Activated CD8-positive, alpha-beta memory T cell treated with anti-CD3 and anti-CD28 coated beads, Interleukin-2, amount 10 ng/mL, durations not matched to agents 7 days and 5 days (primary cell): ENCODE results near the gene STK38L. TPM values are rescaled to one million over a fixed set of nuclear protein-coding genes. Genes with fewer than 3 reads are reported as not detected.

Experiments used
- ATAC-seq: fragments of 150-1000 bp; cut with Tn5 transposase; one replicate; pipeline ENCODE4 v1.10.0; 2021; ENCODE audit warnings: moderate library complexity
- CTCF ChIA-PET: fragments of 350-600 bp; sonication (Branson Sonifier 250); formaldehyde crosslinking; loops from one replicate; lab custom pipeline; 2021; ENCODE audit warnings: antibody characterized with exemption; lab: Charles Lee
- DNase-seq: peaks from one replicate; pipeline ENCODE4 v3.0.0-alpha.2; 2020
- H3K27ac Mint-ChIP-seq: one replicate; pipeline ENCODE4 v1.8.0; 2021; ENCODE audit warnings: mild to moderate bottlenecking, mixed read lengths
- H3K27me3 Mint-ChIP-seq: one replicate; pipeline ENCODE4 v1.8.0; 2021; ENCODE audit warnings: mixed read lengths
- H3K36me3 Mint-ChIP-seq: one replicate; pipeline ENCODE4 v1.8.0; 2021; ENCODE audit warnings: mild to moderate bottlenecking, mixed read lengths
- H3K4me1 Mint-ChIP-seq: one replicate; pipeline ENCODE4 v1.8.0; 2021; ENCODE audit warnings: mixed read lengths
- H3K4me3 Mint-ChIP-seq: one replicate; pipeline ENCODE4 v1.8.0; 2021; ENCODE audit warnings: mild to moderate bottlenecking, moderate library complexity, mixed read lengths
- H3K9me3 Mint-ChIP-seq: one replicate; pipeline ENCODE4 v1.8.0; 2022; ENCODE audit warnings: low read depth, mixed read lengths
- total RNA-seq, 2 experiments: library from RNA; stranded (reverse); gene quantifications; one replicate each; pipeline ENCODE4 v1.2.3, GENCODE V29; 2021

STK38L gene
- total RNA-seq = 10 to 100 TPM; 18.7 to 29.4 TPM

DNA sequence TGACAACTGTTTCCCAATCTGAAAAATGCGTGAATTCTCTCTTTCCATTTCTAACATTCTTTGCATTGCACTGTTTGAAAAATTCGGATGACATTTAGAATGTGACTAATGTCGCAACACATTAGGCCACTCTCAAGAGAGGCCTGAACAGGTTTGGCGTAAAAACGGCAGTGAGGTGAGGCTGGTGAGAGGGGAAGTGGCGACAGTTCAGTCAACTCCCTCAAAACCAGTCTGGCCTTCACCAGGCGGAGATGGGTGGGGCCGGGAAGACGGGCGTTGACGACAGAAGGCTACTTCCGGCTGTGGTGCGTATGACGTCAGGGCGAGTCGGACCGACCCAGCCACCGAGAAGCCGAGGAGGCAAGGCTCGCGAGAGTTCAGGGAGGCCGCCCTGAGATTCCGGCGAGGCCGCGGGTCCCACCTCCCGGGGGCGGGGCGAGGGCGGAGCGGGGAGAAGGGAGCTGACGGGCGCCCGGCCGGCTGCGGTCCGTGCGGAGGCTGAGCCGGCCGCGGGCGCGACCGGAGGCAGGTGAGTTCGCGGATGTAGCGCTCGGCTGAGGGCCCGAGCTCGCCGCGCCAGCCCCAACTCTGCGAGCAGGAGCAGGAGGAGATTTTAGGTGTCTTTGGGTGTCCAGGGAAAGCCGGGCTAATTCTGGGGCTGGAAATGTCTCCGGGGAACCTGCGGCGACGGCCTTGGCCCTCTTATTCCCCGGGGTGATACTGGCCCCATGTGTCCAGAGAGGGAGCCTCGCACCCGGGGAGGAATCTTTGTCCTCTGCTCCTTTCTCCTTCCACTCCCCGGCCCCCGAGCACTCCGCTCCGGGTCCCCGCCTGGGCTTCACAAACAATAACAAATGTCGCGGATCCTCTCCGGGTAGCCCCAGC, at the start of gene STK38L:
Gene STK38L, plus strand, starts transcription at position 483 of the 885 bp plus-strand sequence. CDS start 53,435 bp downstream, outside the sequence.
- Mint-ChIP-seq H3K9me3 (no peaks in the 10 kb centered on the region), H3K4me3 (peak within 1 kb of the TSS; percentile 98), H3K27me3 (no peaks in the 10 kb centered on the region), H3K27ac (peak within 1 kb of the TSS; percentile 96), H3K36me3 (peaks cover 5% of the 10 kb centered on the region), H3K4me1 (peaks cover 34% of the 10 kb centered on the region)
- peak; percentile 98 for ATAC-seq
- DNase-seq = peak; percentile 98
- CTCF ChIA-PET = interaction anchor here (1.0 to 1.6 kb wide), 5 partner anchors 9 to 221 kb away, joined by 3 to 8 read pairs (median 3); partner anchors contain the start of gene MED21

DNA sequence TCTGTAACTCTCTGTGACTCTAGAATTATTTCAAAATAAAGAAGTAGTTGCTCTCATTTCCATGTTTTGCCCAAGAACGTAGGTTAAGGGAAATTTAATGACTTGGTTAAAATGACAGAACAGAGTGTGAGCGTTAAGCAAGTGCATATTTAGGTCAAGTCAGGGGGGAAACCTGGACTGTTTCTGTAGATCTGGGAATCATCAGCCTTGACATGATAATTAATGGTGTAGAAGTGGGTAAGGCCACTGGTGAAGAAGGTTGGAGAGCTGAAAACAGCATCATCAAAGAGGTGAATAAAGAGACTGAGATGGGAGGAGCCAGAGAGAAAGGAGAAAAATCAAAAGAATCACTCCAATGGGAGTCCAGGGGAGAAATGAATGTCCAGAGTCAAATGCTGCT, 49.4 kb upstream of the STK38L start:
- Mint-ChIP-seq H3K4me1 (no peaks in the 10 kb centered on the region), H3K4me3 (no peak overlapping the region), H3K27me3 (no peaks in the 10 kb centered on the region), H3K9me3 (no peaks in the 10 kb centered on the region), H3K27ac (no peak overlapping the region), H3K36me3 (no peaks in the 10 kb centered on the region)
- CTCF ChIA-PET = no interaction called here
- no peak for ATAC-seq
- no peak for DNase-seq

- ATAC-seq (no peak), DNase-seq (no peak)
- no peaks in the 10 kb centered on the region for H3K27me3 Mint-ChIP-seq
- peaks cover 11% of the 10 kb centered on the region for H3K4me1 Mint-ChIP-seq
- H3K27ac Mint-ChIP-seq = no peak overlapping the region
- CTCF ChIA-PET = no interaction called here
- H3K9me3 Mint-ChIP-seq = no peaks in the 10 kb centered on the region
- H3K36me3 Mint-ChIP-seq = no peaks in the 10 kb centered on the region
- no peak overlapping the region for H3K4me3 Mint-ChIP-seq
Observed at GRCh38 chr12:27198036-27198435, 46.0 kb upstream of the STK38L start.

DNA sequence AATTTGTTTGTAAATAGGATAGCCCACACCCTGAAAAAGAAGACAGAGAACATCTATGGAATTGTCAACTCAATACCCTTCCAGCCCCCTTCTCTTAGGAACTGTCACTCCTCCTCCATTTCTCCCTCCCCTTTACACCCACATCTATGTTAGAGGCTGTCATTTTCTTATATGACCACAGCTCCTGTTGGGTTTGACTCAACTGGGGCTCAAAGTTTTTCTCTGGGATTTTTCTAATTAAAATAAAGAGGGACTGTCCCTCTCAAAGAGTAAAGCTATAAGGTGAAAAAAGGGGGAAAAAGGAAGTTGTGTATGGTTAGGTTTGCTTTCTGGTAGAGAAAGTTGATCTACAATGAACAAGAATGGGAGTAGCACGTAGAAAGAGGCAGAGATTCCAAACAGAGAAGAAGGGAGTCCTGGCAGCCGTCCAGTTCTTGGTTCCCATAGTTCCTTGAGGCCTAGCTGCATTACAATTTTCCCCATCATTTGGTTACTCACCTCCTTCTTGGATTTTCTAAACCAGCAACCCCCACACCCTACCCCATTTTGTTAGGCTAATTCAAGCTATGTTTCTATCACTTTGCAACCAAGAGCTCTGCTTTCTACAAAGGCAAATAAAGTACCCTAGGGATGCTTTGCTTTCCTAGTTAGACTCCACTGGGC, 44.3 kb upstream of the STK38L start:
- Mint-ChIP-seq H3K27me3 (no peaks in the 10 kb centered on the region), H3K4me1 (peaks cover 11% of the 10 kb centered on the region), H3K4me3 (no peak overlapping the region), H3K27ac (no peak overlapping the region), H3K36me3 (no peaks in the 10 kb centered on the region), H3K9me3 (no peaks in the 10 kb centered on the region)
- CTCF ChIA-PET = interaction anchor here (1.3 kb wide), 1 partner anchor 9 kb away, joined by 4 read pairs; no protein-coding TSS in a partner anchor
- ATAC-seq (no peak), DNase-seq (no peak)

GRCh38 chr12:27201169-27201568, 42.9 kb upstream of the STK38L start:
- no peak for ATAC-seq
- H3K27me3 Mint-ChIP-seq = no peaks in the 10 kb centered on the region
- H3K4me1 Mint-ChIP-seq = peaks cover 11% of the 10 kb centered on the region
- H3K27ac Mint-ChIP-seq = no peak overlapping the region
- H3K4me3 Mint-ChIP-seq = no peak overlapping the region
- CTCF ChIA-PET = interaction anchor here (1.3 kb wide), 1 partner anchor 10 kb away, joined by 4 read pairs; no protein-coding TSS in a partner anchor
- no peak for DNase-seq
- H3K9me3 Mint-ChIP-seq = no peaks in the 10 kb centered on the region
- no peaks in the 10 kb centered on the region for H3K36me3 Mint-ChIP-seq

- Mint-ChIP-seq H3K27ac (no peak overlapping the region), H3K36me3 (peaks cover 7% of the 10 kb centered on the region), H3K4me3 (no peak overlapping the region), H3K4me1 (peaks cover 27% of the 10 kb centered on the region), H3K9me3 (peaks cover 7% of the 10 kb centered on the region), H3K27me3 (no peaks in the 10 kb centered on the region)
- DNase-seq = no peak
- CTCF ChIA-PET = no interaction called here
- no peak for ATAC-seq
Observed at GRCh38 chr12:27206801-27207502, 37.1 kb upstream of the STK38L start.

GRCh38 chr12:27207615-27208413, 36.3 kb upstream of the STK38L start:
- CTCF ChIA-PET = interaction anchor here (0.9 kb wide), 1 partner anchor 22 kb away, joined by 3 read pairs; no protein-coding TSS in a partner anchor
- Mint-ChIP-seq H3K4me3 (no peak overlapping the region), H3K36me3 (peaks cover 8% of the 10 kb centered on the region), H3K27me3 (no peaks in the 10 kb centered on the region), H3K27ac (peak overlapping the region; percentile 13), H3K9me3 (peaks cover 9% of the 10 kb centered on the region), H3K4me1 (peaks cover 27% of the 10 kb centered on the region)
- DNase-seq (peak; percentile 62), ATAC-seq (peak; percentile 79)

GRCh38 chr12:27208414-27208750, 35.7 kb upstream of the STK38L start:
- no peaks in the 10 kb centered on the region for H3K27me3 Mint-ChIP-seq
- peaks cover 27% of the 10 kb centered on the region for H3K4me1 Mint-ChIP-seq
- no peak overlapping the region for H3K27ac Mint-ChIP-seq
- no peak overlapping the region for H3K4me3 Mint-ChIP-seq
- peaks cover 9% of the 10 kb centered on the region for H3K9me3 Mint-ChIP-seq
- H3K36me3 Mint-ChIP-seq = peaks cover 8% of the 10 kb centered on the region
- CTCF ChIA-PET = interaction anchor here (0.9 kb wide), 1 partner anchor 23 kb away, joined by 3 read pairs; no protein-coding TSS in a partner anchor
- ATAC-seq (no peak), DNase-seq (no peak)

- H3K4me3 Mint-ChIP-seq = no peak overlapping the region
- H3K9me3 Mint-ChIP-seq = peaks cover 9% of the 10 kb centered on the region
- H3K27me3 Mint-ChIP-seq = no peaks in the 10 kb centered on the region
- H3K36me3 Mint-ChIP-seq = peaks cover 8% of the 10 kb centered on the region
- no peak overlapping the region for H3K27ac Mint-ChIP-seq
- peaks cover 27% of the 10 kb centered on the region for H3K4me1 Mint-ChIP-seq
- CTCF ChIA-PET = no interaction called here
- no peak for ATAC-seq
- DNase-seq = no peak
Observed at GRCh38 chr12:27209257-27209910, 34.7 kb upstream of the STK38L start.

GRCh38 chr12:27210187-27210586, 33.9 kb upstream of the STK38L start:
- Mint-ChIP-seq H3K27ac (no peak overlapping the region), H3K36me3 (peaks cover 8% of the 10 kb centered on the region), H3K4me1 (peaks cover 27% of the 10 kb centered on the region), H3K9me3 (peaks cover 11% of the 10 kb centered on the region), H3K27me3 (no peaks in the 10 kb centered on the region), H3K4me3 (no peak overlapping the region)
- DNase-seq (no peak), ATAC-seq (no peak)
- CTCF ChIA-PET = no interaction called here

- no peak for ATAC-seq
- Mint-ChIP-seq H3K4me1 (peaks cover 16% of the 10 kb centered on the region), H3K36me3 (peaks cover 8% of the 10 kb centered on the region), H3K27me3 (no peaks in the 10 kb centered on the region), H3K27ac (no peak overlapping the region), H3K9me3 (peaks cover 11% of the 10 kb centered on the region), H3K4me3 (no peak overlapping the region)
- CTCF ChIA-PET = interaction anchor here (0.8 kb wide), 1 partner anchor 9 kb away, joined by 3 read pairs; no protein-coding TSS in a partner anchor
- no peak for DNase-seq
Observed at GRCh38 chr12:27212861-27213260, 31.2 kb upstream of the STK38L start.

- CTCF ChIA-PET = interaction anchor here (0.8 kb wide), 1 partner anchor 8 kb away, joined by 3 read pairs; no protein-coding TSS in a partner anchor
- no peak overlapping the region for H3K27ac Mint-ChIP-seq
- no peaks in the 10 kb centered on the region for H3K27me3 Mint-ChIP-seq
- DNase-seq = no peak
- H3K4me3 Mint-ChIP-seq = no peak overlapping the region
- H3K9me3 Mint-ChIP-seq = peaks cover 11% of the 10 kb centered on the region
- peaks cover 8% of the 10 kb centered on the region for H3K36me3 Mint-ChIP-seq
- H3K4me1 Mint-ChIP-seq = peaks cover 12% of the 10 kb centered on the region
- no peak for ATAC-seq
Observed at GRCh38 chr12:27213304-27213703, 30.8 kb upstream of the STK38L start.
